Choroid plexus epithelial cell (primary cell): ENCODE results near the gene SPINK1.

ENCODE experiments used
- DNase-seq: peaks from one replicate; pipeline ENCODE4 v3.0.0-alpha.2; 2010; ENCODE audit warnings: low read depth
- H3K4me3 ChIP-seq: 2 replicates; pipeline ENCODE4 v1.5.1; 2011; ENCODE audit warnings: low read depth, mild to moderate bottlenecking, control low read depth, low read length, moderate library complexity
- TF ChIP-seq, protein P1 (sequence below): conservative IDR thresholded peaks from 2 replicates; pipeline ENCODE4 v1.5.1; 2011; ENCODE audit warnings: low read depth, mild to moderate bottlenecking, control low read depth, inconsistent platforms, low read length, moderate library complexity

SPINK1 gene

GRCh38 chr5:147801461-147801860, 30.0 kb downstream of the SPINK1 start:
- DNase-seq: no peak
- H3K4me3 ChIP-seq: no peak overlapping the region

GRCh38 chr5:147800491-147800890, 31.0 kb downstream of the SPINK1 start:
- TF ChIP-seq, protein P1, sequence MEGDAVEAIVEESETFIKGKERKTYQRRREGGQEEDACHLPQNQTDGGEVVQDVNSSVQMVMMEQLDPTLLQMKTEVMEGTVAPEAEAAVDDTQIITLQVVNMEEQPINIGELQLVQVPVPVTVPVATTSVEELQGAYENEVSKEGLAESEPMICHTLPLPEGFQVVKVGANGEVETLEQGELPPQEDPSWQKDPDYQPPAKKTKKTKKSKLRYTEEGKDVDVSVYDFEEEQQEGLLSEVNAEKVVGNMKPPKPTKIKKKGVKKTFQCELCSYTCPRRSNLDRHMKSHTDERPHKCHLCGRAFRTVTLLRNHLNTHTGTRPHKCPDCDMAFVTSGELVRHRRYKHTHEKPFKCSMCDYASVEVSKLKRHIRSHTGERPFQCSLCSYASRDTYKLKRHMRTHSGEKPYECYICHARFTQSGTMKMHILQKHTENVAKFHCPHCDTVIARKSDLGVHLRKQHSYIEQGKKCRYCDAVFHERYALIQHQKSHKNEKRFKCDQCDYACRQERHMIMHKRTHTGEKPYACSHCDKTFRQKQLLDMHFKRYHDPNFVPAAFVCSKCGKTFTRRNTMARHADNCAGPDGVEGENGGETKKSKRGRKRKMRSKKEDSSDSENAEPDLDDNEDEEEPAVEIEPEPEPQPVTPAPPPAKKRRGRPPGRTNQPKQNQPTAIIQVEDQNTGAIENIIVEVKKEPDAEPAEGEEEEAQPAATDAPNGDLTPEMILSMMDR: no peak
- DNase-seq: no peak
- no peak overlapping the region for H3K4me3 ChIP-seq

More at GRCh38 chr5:147801461-147801860, 30.0 kb downstream of the SPINK1 start:
- TF ChIP-seq, protein P1: no peak

DNA sequence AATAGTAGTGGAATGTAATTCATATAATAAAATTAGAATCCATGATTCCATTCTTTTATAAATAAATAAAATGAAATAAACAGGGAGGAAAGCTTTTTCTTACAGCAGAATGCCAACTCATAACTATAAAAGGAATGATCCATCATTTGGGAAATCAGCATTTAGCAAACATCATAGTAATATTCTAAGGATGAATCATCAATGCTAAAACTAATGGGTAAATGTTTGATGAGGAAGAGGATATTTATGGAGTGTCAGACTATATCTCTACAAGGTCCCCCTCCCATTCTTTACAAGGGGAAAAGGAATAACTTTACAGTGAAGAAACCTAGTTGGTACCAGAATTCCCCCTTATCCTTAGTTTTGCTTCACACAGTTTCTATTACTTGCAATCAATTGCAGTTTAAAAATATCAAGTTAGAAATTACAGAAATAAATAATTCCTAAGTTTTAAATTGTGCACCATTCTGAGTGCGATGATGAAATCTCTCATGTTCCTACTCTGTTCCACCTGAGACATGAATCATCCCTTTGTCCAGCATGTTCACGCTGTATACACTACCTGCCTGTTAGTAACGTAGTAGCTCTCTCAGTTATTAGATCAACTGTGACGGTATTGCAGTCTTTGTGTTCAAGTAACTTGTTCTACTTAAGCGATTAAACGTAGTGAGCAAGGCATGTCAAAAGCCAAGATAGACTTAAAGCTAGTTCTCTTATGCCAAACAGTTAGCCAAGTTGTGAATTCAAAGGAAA, 34.7 kb downstream of the SPINK1 start:
- TF ChIP-seq, protein P1: no peak
- no peak for DNase-seq
- H3K4me3 ChIP-seq: no peak overlapping the region

GRCh38 chr5:147791181-147791580, 40.3 kb downstream of the SPINK1 start:
- no peak for DNase-seq
- no peak overlapping the region for H3K4me3 ChIP-seq
- TF ChIP-seq, protein P1: no peak

DNA sequence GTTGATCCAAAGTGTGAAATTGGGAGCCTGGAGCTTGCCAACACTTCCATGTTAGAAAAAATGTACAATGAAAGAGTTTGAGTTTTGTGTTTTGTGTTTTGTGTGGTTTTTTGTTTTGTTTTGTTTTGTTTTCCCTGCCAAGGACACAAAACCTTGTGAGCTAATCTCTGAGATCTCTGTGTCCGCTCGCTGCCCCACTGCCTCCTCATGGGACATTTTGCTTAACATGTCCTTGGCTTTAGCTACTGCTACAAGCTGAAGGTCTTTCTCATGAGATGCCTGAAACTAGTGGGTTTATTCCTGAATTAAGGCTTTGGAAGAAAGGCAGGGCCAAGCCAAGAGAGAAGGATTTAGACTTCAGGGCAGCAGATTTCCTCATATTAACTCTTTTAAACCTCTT, 41.7 kb downstream of the SPINK1 start:
- no peak for DNase-seq
- no peak overlapping the region for H3K4me3 ChIP-seq
- TF ChIP-seq, protein P1: no peak

- TF ChIP-seq, protein P1: no peak
- no peak for DNase-seq
Observed at GRCh38 chr5:147788023-147788422, 43.4 kb downstream of the SPINK1 start.

DNA sequence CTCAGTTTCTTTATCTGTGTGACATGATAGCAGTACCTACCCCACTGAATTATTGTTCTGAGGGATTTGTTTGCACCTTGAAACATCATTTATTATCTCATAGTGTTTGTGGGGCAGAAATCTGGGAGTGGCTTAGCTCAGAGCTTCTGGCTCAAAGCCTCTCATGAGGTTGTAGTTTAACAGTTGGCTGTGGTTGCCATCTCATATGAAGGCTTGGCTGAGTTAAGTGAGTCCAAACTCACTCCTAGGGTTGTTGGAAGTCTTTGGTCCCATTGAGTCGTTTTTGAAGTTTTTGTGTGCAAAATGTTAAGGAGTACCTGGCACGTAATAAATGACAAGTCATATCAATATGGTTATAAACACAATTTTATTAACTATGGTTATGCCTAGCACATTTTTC, 45.3 kb downstream of the SPINK1 start:
- H3K4me3 ChIP-seq: no peak overlapping the region
- TF ChIP-seq, protein P1: no peak
- DNase-seq: no peak

More at GRCh38 chr5:147788023-147788422, 43.4 kb downstream of the SPINK1 start:
- no peak overlapping the region for H3K4me3 ChIP-seq
